ENCODE data around the gene ADAM22.

ADAM22 gene

GRCh38 chr7:88069093-88069492 lies 135.0 kb downstream of the ADAM22 start:
- Histone ChIP-seq H3K4me1 (ENCODE audit: low read depth, poor library complexity, severe bottlenecking) (peaks cover 34% of the 10 kb centered on the region), H3K4me2 (no peak overlapping the region), H3K9ac (no peak overlapping the region), H2AFZ (ENCODE audit: low read depth) (no peak overlapping the region), H4K20me1 (ENCODE audit: insufficient read depth) (no peaks in the 10 kb centered on the region; the same call in 1 of the 2 replicates), H3K27me3 (ENCODE audit: insufficient read depth, low read depth) (no peaks in the 10 kb centered on the region), H3K36me3 (ENCODE audit: insufficient read depth) (no peaks in the 10 kb centered on the region), H3K4me3 (IDR thresholded peaks at IDR 0.05; ENCODE audit: insufficient read depth, low read depth, low read length) (no peak overlapping the region), H3K79me2 (ENCODE audit: insufficient read depth, low read depth) (no peaks in the 10 kb centered on the region), H3K27ac (no peak overlapping the region)
- TF ChIP-seq, protein P1, sequence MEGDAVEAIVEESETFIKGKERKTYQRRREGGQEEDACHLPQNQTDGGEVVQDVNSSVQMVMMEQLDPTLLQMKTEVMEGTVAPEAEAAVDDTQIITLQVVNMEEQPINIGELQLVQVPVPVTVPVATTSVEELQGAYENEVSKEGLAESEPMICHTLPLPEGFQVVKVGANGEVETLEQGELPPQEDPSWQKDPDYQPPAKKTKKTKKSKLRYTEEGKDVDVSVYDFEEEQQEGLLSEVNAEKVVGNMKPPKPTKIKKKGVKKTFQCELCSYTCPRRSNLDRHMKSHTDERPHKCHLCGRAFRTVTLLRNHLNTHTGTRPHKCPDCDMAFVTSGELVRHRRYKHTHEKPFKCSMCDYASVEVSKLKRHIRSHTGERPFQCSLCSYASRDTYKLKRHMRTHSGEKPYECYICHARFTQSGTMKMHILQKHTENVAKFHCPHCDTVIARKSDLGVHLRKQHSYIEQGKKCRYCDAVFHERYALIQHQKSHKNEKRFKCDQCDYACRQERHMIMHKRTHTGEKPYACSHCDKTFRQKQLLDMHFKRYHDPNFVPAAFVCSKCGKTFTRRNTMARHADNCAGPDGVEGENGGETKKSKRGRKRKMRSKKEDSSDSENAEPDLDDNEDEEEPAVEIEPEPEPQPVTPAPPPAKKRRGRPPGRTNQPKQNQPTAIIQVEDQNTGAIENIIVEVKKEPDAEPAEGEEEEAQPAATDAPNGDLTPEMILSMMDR (conservative IDR thresholded peaks at IDR 0.05; ENCODE audit: low read depth, low read length), result no peak

GRCh38 chr7:88071994-88072714 lies 138.1 kb downstream of the ADAM22 start:
- Histone ChIP-seq H3K4me2 (peak overlapping the region; percentile 79), H2AFZ (ENCODE audit: low read depth) (no peak overlapping the region), H3K79me2 (ENCODE audit: insufficient read depth, low read depth) (no peaks in the 10 kb centered on the region), H4K20me1 (ENCODE audit: insufficient read depth) (no peaks in the 10 kb centered on the region; the same call in 1 of the 2 replicates), H3K9ac (no peak overlapping the region), H3K36me3 (ENCODE audit: insufficient read depth) (no peaks in the 10 kb centered on the region), H3K4me3 (IDR thresholded peaks at IDR 0.05; ENCODE audit: insufficient read depth, low read depth, low read length) (no peak overlapping the region), H3K27ac (peak overlapping the region; percentile 43), H3K4me1 (ENCODE audit: low read depth, poor library complexity, severe bottlenecking) (peaks cover 63% of the 10 kb centered on the region), H3K27me3 (ENCODE audit: insufficient read depth, low read depth) (no peaks in the 10 kb centered on the region)
- TF ChIP-seq, protein P1 (conservative IDR thresholded peaks at IDR 0.05; ENCODE audit: low read depth, low read length), result no peak

DNA sequence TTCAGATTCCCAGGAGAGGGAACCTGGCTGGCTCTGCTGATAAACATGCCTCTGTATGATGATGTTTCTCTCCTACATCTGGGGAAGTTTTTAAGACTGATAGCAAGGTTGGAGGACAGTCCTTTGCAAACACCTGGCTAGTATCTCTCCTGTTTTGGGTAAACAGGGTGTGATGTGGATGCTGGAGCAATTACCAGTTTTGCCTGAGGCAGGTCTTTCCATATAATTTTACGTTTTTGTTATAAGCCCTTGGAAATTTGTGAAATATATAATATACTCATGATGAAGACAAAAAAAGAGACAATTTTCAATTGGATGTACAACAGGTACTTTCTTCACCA lies 138.6 kb downstream of the ADAM22 start:
- no peaks in the 10 kb centered on the region for H3K27me3 ChIP-seq (ENCODE audit: insufficient read depth, low read depth)
- no peak overlapping the region for H2AFZ ChIP-seq (ENCODE audit: low read depth)
- no peaks in the 10 kb centered on the region for H3K36me3 ChIP-seq (ENCODE audit: insufficient read depth)
- no peak overlapping the region for H3K9ac ChIP-seq
- peaks cover 63% of the 10 kb centered on the region for H3K4me1 ChIP-seq (ENCODE audit: low read depth, poor library complexity, severe bottlenecking)
- peak overlapping the region; percentile 79 for H3K4me2 ChIP-seq
- H4K20me1 ChIP-seq (ENCODE audit: insufficient read depth), result no peaks in the 10 kb centered on the region; the same call in 1 of the 2 replicates
- TF ChIP-seq, protein P1 (conservative IDR thresholded peaks at IDR 0.05; ENCODE audit: low read depth, low read length), result no peak
- H3K79me2 ChIP-seq (ENCODE audit: insufficient read depth, low read depth), result no peaks in the 10 kb centered on the region
- peak overlapping the region; percentile 43 for H3K27ac ChIP-seq
- H3K4me3 ChIP-seq (IDR thresholded peaks at IDR 0.05; ENCODE audit: insufficient read depth, low read depth, low read length), result no peak overlapping the region

DNA sequence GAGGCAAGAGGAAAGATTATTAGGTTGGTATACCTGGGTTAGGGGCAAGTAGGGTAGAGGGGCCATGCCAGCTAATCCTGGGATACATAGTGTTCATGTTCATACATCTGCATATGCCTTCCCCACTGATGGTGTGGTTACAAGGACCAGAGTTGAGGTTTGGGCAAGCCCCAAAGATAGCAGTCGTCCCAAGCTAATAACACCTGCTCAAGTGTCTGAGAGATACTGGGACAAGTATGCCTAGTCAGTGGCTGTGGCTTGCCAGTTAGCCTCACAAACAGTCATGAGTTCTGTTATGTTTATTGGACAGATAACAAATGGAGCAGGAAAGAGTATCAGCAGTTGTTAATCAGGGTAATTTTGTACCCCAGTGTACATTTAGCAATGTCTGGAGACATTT lies 139.6 kb downstream of the ADAM22 start:
- H3K27ac ChIP-seq, result peak overlapping the region; percentile 43
- H4K20me1 ChIP-seq (ENCODE audit: insufficient read depth), result no peaks in the 10 kb centered on the region; the same call in 1 of the 2 replicates
- TF ChIP-seq, protein P1 (conservative IDR thresholded peaks at IDR 0.05; ENCODE audit: low read depth, low read length), result no peak
- H3K4me2 ChIP-seq, result peak overlapping the region; percentile 79
- H3K4me3 ChIP-seq (IDR thresholded peaks at IDR 0.05; ENCODE audit: insufficient read depth, low read depth, low read length), result no peak overlapping the region
- H3K79me2 ChIP-seq (ENCODE audit: insufficient read depth, low read depth), result no peaks in the 10 kb centered on the region
- no peaks in the 10 kb centered on the region for H3K36me3 ChIP-seq (ENCODE audit: insufficient read depth)
- no peak overlapping the region for H3K9ac ChIP-seq
- H3K4me1 ChIP-seq (ENCODE audit: low read depth, poor library complexity, severe bottlenecking), result peaks cover 63% of the 10 kb centered on the region
- H2AFZ ChIP-seq (ENCODE audit: low read depth), result no peak overlapping the region
- H3K27me3 ChIP-seq (ENCODE audit: insufficient read depth, low read depth), result no peaks in the 10 kb centered on the region
